ENCODE results near the gene ADCY9. TPM values are rescaled to one million over a fixed set of nuclear protein-coding genes. Genes with fewer than 3 reads are reported as not detected.

ADCY9 gene
- total and polyA plus RNA-seq, 4 donors: 12.7 to 37.6 (median 17.6) TPM

DNA sequence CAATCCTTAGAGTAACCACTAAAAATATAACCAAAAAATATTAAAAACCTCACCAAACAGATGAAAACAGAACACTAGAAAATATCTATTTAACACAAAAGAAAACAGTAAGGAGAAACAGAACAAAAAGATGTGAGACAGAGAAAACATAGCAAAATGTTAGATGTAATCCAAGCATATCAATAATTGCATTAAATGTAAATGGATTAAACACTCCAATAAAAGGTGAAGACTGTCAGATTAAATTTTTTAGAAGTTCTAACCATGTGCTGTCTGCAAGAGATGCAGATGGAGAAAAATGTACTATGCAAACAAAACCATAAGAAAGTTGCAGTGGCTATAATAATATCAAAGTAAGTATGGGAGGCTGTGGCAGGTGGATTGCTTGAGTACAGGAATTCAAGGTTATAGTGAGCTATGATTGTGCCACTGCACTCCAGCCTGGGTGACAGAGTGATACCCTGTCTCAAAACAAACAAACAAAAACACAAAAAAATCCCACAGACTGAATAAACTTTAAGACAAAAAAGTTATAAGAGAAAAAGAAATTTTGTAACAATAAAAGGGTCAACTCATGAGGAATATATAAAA lies 53.9 kb downstream of the ADCY9 start:
- DNase-seq: no peak
- TF ChIP-seq CTCF (IDR thresholded peaks at IDR 0.05; ENCODE audit: control extremely low read depth, extremely low read depth): no peak
- H3K4me3 ChIP-seq: no peak overlapping the region
- H3K9me3 ChIP-seq (ENCODE audit: control insufficient read depth in 4 of 4, insufficient read depth in 3 of 4, low read length in 3 of 4): peaks cover 0 to 14% (median 1%) of the 10 kb centered on the region in 4 donors
- no peaks in the 10 kb centered on the region for H3K27me3 ChIP-seq (ENCODE audit: control insufficient read depth in 3 of 3, insufficient read depth in 3 of 3, low read length in 2 of 3)
- no peaks in the 10 kb centered on the region for H3K36me3 ChIP-seq (ENCODE audit: control insufficient read depth in 4 of 4, insufficient read depth in 4 of 4, low read length in 4 of 4)
- no peak for ATAC-seq (ENCODE audit: insufficient read depth, low FRiP score)
- H3K27ac ChIP-seq (ENCODE audit: low read depth in 1 of 2, low read length in 1 of 2): no peak overlapping the region
- H3K4me1 ChIP-seq (ENCODE audit: control insufficient read depth in 5 of 5, insufficient read depth in 5 of 5, low read length in 5 of 5): peaks cover 0 to 9% (median 0%) of the 10 kb centered on the region in 5 donors
- H3K9ac ChIP-seq (ENCODE audit: insufficient read depth in 1 of 2, low read length in 2 of 2): no peak overlapping the region

- H3K9ac ChIP-seq (ENCODE audit: insufficient read depth in 1 of 2, low read length in 2 of 2): no peak overlapping the region
- ATAC-seq (ENCODE audit: insufficient read depth, low FRiP score) (no peak), DNase-seq (no peak)
- H3K27me3 ChIP-seq (ENCODE audit: control insufficient read depth in 3 of 3, insufficient read depth in 3 of 3, low read length in 2 of 3): no peaks in the 10 kb centered on the region
- no peak for TF ChIP-seq CTCF (IDR thresholded peaks at IDR 0.05; ENCODE audit: control extremely low read depth, extremely low read depth)
- H3K36me3 ChIP-seq (ENCODE audit: control insufficient read depth in 4 of 4, insufficient read depth in 4 of 4, low read length in 4 of 4): no peaks in the 10 kb centered on the region
- peaks cover 0 to 14% (median 1%) of the 10 kb centered on the region in 4 donors for H3K9me3 ChIP-seq (ENCODE audit: control insufficient read depth in 4 of 4, insufficient read depth in 3 of 4, low read length in 3 of 4)
- H3K27ac ChIP-seq (ENCODE audit: low read depth in 1 of 2, low read length in 1 of 2): no peak overlapping the region
- H3K4me3 ChIP-seq: no peak overlapping the region
- H3K4me1 ChIP-seq (ENCODE audit: control insufficient read depth in 5 of 5, insufficient read depth in 5 of 5, low read length in 5 of 5): peaks cover 0 to 12% (median 0%) of the 10 kb centered on the region in 5 donors
These were observed 55.4 kb downstream of the ADCY9 start for GRCh38 chr16:4060823-4061222.

GRCh38 chr16:4060009-4060408 lies 56.2 kb downstream of the ADCY9 start:
- Histone ChIP-seq H3K4me3 (no peak overlapping the region), H3K27me3 (ENCODE audit: control insufficient read depth in 3 of 3, insufficient read depth in 3 of 3, low read length in 2 of 3) (no peaks in the 10 kb centered on the region), H3K27ac (ENCODE audit: low read depth in 1 of 2, low read length in 1 of 2) (peak overlapping the region in 1 of 2 donors; percentile 8), H3K4me1 (ENCODE audit: control insufficient read depth in 5 of 5, insufficient read depth in 5 of 5, low read length in 5 of 5) (peaks cover 0 to 13% (median 0%) of the 10 kb centered on the region in 5 donors), H3K9me3 (ENCODE audit: control insufficient read depth in 4 of 4, insufficient read depth in 3 of 4, low read length in 3 of 4) (peaks cover 0 to 14% (median 1%) of the 10 kb centered on the region in 4 donors), H3K36me3 (ENCODE audit: control insufficient read depth in 4 of 4, insufficient read depth in 4 of 4, low read length in 4 of 4) (no peaks in the 10 kb centered on the region), H3K9ac (ENCODE audit: insufficient read depth in 1 of 2, low read length in 2 of 2) (no peak overlapping the region)
- ATAC-seq (ENCODE audit: insufficient read depth, low FRiP score): no peak
- no peak for TF ChIP-seq CTCF (IDR thresholded peaks at IDR 0.05; ENCODE audit: control extremely low read depth, extremely low read depth)
- DNase-seq: no peak
- 62 to 64% methylated on average over 7 of the region's 7 CpGs for WGBS, 2 donors

DNA sequence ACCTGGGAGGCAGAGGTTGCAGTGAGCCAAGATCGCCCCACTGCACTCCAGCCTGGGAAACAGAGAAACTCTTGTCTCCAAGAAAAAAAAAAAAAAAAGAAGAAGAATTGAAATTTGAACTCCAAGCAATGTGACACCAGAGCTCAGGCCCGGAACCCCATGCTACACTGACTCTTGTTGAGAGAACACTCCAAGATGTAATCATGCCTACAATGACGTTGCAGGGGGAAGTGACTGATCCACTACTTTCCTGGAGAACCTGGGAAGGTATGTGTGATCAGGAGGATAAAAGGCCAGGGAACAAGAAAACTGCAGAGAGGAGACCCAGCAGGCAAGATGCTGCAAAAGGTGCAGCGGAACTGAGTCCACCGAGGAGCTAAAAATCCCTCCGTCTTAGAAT lies 57.9 kb downstream of the ADCY9 start:
- H3K27me3 ChIP-seq (ENCODE audit: control insufficient read depth in 3 of 3, insufficient read depth in 3 of 3, low read length in 2 of 3): no peaks in the 10 kb centered on the region
- H3K4me1 ChIP-seq (ENCODE audit: control insufficient read depth in 5 of 5, insufficient read depth in 5 of 5, low read length in 5 of 5): peaks cover 8 to 15% (median 10%) of the 10 kb centered on the region in 5 donors
- H3K4me3 ChIP-seq: no peak overlapping the region
- H3K9me3 ChIP-seq (ENCODE audit: control insufficient read depth in 4 of 4, insufficient read depth in 3 of 4, low read length in 3 of 4): peaks cover 0 to 14% (median 1%) of the 10 kb centered on the region in 4 donors
- DNase-seq (no peak), ATAC-seq (ENCODE audit: insufficient read depth, low FRiP score) (no peak)
- no peak for TF ChIP-seq CTCF (IDR thresholded peaks at IDR 0.05; ENCODE audit: control extremely low read depth, extremely low read depth)
- H3K27ac ChIP-seq (ENCODE audit: low read depth in 1 of 2, low read length in 1 of 2): no peak overlapping the region
- H3K9ac ChIP-seq (ENCODE audit: insufficient read depth in 1 of 2, low read length in 2 of 2): no peak overlapping the region
- 71 to 73% methylated on average over 6 of the region's 6 CpGs for WGBS, 2 donors
- no peaks in the 10 kb centered on the region for H3K36me3 ChIP-seq (ENCODE audit: control insufficient read depth in 4 of 4, insufficient read depth in 4 of 4, low read length in 4 of 4)
